Putamen (tissue), 1 donor: ENCODE measurements around the gene NR6A1.
A peak's percentile ranks its signal among the peaks of the same experiment; 100 is the strongest.

Source experiments
- DNase-seq: peaks from one replicate; pipeline ENCODE4 v3.0.0-alpha.2; 2016; ENCODE audit warnings: low spot score

The NR6A1 gene

GRCh38 chr9:124688238-124688904 lies 82.7 kb downstream of the NR6A1 start:
- DNase-seq, result no peak

GRCh38 chr9:124686918-124687317 lies 84.2 kb downstream of the NR6A1 start:
- no peak for DNase-seq

- no peak for DNase-seq
Observed at GRCh38 chr9:124685217-124685616, 85.9 kb downstream of the NR6A1 start.

- no peak for DNase-seq
Observed at GRCh38 chr9:124684169-124684568, 86.9 kb downstream of the NR6A1 start.

- DNase-seq, result no peak
Observed at GRCh38 chr9:124683043-124683442, 88.1 kb downstream of the NR6A1 start.

- DNase-seq, result no peak
Observed at GRCh38 chr9:124680714-124681390, 90.3 kb downstream of the NR6A1 start.

- no peak for DNase-seq
Observed at GRCh38 chr9:124680049-124680448, 91.1 kb downstream of the NR6A1 start.

GRCh38 chr9:124676159-124676551 lies 95.0 kb downstream of the NR6A1 start:
- DNase-seq, result peak; percentile 27

- DNase-seq, result no peak
Observed at GRCh38 chr9:124675261-124676158, 95.6 kb downstream of the NR6A1 start.

GRCh38 chr9:124674651-124675050 lies 96.5 kb downstream of the NR6A1 start:
- DNase-seq, result no peak

GRCh38 chr9:124673063-124673462 lies 98.0 kb downstream of the NR6A1 start:
- no peak for DNase-seq

GRCh38 chr9:124671861-124672260 lies 99.2 kb downstream of the NR6A1 start:
- DNase-seq, result no peak

- no peak for DNase-seq
Observed at GRCh38 chr9:124666642-124667041, 104.5 kb downstream of the NR6A1 start.

GRCh38 chr9:124665391-124666058 lies 105.6 kb downstream of the NR6A1 start:
- no peak for DNase-seq

GRCh38 chr9:124664143-124664542 lies 107.0 kb downstream of the NR6A1 start:
- DNase-seq, result no peak

GRCh38 chr9:124663046-124663961 lies 107.8 kb downstream of the NR6A1 start:
- DNase-seq, result no peak

GRCh38 chr9:124662561-124662960 lies 108.5 kb downstream of the NR6A1 start:
- no peak for DNase-seq

GRCh38 chr9:124661271-124661670 lies 109.8 kb downstream of the NR6A1 start:
- DNase-seq, result no peak

- DNase-seq, result peak; percentile 74
Observed at GRCh38 chr9:124660341-124660801, 110.7 kb downstream of the NR6A1 start.

GRCh38 chr9:124659099-124659659 lies 111.9 kb downstream of the NR6A1 start:
- DNase-seq, result peak; percentile 87
